ENCODE data around the gene KRT76.

The KRT76 gene

DNA sequence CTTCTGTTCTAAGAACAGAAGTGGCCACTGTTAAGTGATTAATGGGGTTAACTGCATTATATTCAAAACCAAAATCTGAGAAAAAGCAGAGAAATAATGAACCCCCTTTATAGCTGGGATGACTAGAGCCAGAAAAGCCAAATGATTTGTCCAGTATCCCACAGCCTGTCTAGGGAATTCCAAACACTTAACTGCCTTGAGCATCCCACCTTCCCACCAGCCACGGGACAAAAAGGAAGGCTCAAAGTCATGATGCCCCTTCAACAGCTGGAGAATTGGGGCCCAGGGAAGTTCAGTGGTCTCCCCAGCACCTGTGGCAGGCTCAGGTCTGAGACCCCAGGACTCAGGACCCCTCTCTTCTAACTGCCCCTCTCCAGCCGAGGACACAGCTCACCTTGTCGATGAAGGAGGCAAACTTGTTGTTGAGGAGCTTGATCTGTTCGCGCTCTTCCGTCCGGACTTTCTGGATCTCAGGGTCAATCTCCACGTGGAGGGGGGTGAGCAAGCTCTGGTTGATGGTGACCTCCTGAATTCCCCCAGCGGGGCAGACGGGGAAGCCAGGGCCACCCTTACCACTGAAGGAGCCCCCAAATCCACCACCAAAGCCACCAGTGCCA, 36.2 kb upstream of the KRT76 start:
- no peak for DNase-seq (ENCODE audit: low spot score)

DNA sequence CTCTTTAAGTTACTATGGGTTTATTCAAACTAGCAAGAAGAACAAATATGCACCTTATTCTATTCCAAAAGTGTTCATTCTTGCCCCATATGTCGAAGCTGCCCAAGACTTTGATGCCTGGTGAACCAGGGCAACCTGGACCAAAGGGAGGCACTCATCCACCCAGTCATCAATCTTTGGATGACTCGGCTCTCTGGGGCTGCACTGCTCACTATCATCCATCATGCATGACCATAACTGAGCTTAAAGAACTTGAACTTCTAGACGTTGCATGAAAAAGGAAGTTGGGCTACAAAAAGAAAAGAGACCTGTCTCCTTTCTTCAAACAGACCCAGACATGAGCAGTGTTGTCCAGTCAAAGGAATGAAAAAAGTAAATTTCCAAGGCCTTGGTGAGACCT, 35.6 kb upstream of the KRT76 start:
- DNase-seq (ENCODE audit: low spot score) = no peak

DNA sequence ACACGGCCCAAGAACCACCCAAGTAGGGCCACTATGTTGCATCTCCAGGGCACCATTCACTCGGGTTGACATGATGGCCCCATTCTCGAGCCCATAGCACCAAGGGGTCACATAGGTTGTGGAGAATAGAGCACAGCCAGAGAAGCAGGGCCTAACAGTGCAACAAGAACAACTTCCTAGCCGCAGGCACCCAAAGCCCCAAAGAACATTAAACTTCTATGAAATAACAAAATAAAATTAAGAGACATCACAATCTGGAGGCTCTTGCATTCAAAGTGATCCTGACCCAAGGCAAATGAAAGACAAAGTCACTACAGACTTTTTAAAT, 34.9 kb upstream of the KRT76 start:
- DNase-seq (ENCODE audit: low spot score) = no peak

DNA sequence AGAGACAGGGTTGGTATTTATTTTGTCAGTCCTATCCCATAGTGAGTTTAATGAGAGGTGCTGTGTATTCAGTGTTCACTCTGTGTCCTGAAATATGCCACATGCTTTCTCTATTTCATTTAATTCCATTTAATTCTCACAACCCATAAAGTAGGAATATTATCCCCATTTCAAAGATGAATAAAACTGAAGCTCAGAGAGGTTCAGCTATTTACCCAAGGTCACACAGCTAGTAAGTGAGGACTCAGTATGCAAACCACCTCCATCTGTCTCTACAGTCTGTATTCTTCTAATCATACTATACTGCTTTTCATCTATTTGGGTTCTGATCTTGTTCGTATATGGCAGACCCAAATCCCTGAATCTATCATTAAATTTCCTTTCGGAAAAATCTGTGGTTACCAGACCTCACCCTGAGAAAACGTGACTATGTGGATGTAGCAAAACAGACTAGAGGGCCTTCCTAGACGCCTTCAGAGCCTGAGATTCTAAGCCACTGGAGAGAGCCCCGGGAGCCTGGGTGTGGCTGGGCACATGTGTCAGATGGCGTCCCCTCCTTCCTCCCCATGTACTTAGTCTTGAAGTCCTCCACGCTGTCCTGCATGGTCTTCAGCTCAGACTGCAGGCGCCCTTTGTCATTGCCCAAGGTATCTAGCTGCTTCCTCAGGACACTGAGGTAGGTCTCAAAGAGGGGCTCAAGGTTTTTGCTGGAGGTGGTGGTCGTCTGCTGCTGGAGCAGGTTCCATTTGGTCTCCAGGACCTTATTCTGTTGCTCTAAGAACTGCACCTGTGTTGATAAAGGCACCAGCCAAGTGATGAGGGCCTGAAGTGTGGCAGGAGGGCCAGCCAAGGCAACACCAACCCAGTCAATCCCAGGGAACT, 34.3 kb upstream of the KRT76 start:
- DNase-seq (ENCODE audit: low spot score) = no peak

DNA sequence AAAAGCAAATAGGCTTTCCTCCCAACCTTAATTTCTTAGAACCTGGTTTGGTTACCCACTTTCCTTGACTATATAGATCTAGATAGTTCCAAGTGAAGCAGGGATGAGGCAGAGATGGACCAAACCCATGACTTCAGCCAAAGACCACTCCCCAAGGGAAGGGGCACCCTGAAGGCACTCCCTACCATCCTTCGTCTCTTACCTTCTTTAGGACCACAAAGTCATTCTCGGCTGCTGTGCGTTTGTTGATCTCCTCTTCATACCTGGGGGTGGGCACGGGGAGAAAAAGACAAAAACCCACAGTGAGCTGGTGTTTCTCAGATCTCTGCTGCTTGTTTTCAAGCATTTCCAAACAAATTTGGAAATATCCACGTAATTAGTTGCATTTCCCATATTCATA, 33.4 kb upstream of the KRT76 start:
- DNase-seq (ENCODE audit: low spot score) = no peak

DNA sequence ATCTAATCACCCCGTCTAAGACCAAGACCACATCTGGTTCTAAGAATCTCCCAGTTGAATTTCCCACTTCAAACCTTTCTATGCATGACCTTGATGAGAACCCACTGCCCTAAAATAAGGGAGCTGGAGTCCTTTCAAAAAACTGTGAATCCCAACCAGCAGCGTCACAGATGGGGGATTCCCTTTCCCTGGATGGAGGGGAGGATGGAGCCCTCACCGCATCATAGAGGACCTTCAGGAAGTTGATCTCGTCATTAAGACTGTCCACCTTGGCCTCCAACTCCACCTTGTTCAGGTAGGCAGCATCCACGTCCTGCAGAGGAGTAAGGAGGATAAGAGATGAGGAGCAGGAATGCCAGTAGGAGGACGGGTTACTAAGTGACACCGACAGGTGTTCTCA, 32.0 kb upstream of the KRT76 start:
- DNase-seq (ENCODE audit: low spot score) = no peak

DNA sequence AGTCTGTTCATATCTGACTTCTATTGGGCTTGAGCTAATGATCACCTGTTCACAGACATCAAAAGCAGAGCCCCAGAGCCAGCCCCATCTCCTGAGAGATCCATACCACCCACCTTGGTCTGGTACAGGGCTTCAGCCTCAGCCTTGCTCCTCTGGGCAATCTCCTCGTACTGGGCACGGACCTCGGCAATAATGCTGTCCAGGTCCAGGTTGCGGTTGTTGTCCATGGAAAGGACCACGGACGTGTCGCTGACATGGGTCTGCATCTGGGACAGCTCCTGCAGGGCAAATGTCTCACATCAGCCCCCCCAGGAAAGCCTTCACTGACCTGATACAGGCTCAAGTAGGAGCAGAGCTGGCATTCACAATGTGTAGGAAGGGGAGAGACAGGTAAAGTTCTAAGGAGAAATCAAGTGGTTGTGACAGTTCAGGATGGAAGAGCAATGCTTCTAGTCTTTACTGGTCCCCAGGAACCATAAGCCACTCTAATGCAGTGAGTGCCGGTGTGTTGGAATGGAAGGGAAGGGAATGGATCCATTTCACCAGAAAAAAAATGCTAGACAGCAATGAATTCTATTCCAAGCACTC, 31.5 kb upstream of the KRT76 start:
- DNase-seq (ENCODE audit: low spot score) = no peak

DNA sequence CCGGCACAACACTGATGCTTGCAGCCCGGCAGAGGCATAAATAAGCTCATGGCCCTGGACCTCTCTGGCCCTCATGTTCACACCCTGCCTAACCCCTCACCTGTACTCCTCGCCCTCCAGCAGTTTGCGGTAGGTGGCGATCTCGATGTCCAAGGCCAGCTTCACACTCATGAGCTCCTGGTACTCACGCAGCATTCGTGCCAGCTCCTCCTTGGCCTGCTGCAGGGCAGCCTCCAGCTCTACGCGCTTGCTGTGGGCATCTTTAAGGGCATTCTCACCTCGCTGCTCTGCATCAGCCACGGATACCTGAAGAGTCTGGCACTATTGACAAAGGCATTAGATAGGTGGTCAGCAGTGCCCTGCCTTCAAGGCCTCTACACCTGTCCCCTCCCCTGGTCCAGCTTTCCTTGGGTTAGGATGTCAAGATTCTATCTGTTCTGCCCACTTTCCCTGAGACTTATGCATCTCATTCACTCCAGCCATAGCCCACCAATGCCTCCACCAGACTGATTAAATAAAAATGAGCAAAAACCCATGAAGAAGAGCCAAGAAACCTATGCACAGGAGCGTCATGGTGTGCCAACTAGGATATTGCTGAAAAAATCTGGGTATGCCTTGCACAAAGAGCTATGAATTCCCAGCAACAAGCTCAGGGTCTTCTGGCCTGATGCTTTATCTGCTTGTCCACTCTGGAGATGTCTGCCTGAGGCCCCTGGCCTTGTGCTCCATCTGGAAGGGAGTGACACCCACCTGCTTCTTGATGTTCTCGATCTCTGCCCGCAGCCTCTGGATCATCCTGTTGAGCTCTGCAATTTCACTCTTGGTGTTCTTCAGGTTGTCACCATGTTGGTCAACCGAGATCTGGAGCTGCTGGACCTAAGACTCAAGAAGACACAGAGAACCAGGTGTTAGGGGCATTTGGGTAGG, 30.7 kb upstream of the KRT76 start:
- no peak for DNase-seq (ENCODE audit: low spot score)

DNA sequence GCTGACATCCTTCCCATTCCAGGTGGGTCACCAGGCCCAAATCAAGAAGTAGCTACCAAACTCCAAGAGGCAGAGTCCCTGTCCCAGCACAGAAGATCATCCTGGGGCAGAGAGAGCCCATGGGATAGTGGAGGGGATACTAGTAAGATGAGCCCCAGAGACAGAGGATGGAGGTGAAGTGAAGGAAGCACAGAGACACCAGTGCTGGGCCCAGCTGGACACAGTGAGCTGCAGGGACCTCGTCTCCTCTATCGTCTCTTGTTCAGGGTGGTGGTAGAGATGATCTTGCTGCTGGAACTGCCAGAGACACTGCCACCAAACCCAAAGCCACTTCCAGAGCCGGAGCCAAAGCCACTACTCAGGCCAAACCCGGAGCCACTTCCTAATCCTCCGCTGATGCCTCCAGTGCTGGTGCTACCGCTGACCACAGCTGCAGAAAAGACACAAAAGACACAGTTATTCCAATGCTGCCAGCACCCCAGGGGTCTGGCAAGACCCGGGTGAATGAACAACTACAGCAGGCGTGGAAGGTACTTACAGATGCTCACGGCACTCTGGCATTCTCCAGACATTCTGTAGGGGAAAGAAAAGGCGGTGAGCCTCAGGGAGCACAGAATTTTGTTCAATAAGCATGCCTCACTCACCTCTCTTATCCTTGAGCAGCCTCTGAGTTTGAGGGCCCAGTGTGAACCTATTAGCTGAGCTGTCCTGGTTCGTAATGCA, 29.8 kb upstream of the KRT76 start:
- DNase-seq (ENCODE audit: low spot score) = no peak

DNA sequence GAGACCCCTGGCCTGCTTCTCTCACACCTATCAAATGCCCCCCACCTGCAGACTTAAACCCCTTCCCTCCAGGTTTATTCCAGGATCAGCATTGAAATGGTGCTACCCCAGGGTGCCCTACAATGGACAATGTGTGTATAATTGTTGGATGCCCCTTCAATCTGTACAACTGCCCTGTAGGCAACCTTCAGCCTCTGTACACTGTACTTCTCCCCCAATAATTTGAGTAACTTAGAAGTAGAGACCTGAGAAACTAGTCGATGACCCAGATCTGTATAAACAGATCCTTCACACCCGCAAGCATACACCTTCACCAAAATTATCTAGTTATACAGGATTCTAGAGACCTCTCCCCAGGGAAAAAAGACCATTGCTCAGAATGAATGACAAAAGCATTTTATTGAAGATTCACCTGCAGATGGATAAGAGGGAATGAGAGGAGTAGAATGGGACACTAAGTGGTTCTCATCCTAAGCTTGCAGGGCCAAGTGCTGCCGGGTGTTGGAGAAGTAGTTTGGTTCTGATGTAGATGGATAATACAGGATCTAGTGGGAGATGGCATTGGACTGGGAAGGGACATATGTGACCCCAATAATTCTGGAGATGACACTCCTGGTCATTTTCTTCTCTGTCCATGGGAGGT, 29.1 kb upstream of the KRT76 start:
- DNase-seq (ENCODE audit: low spot score) = no peak

DNA sequence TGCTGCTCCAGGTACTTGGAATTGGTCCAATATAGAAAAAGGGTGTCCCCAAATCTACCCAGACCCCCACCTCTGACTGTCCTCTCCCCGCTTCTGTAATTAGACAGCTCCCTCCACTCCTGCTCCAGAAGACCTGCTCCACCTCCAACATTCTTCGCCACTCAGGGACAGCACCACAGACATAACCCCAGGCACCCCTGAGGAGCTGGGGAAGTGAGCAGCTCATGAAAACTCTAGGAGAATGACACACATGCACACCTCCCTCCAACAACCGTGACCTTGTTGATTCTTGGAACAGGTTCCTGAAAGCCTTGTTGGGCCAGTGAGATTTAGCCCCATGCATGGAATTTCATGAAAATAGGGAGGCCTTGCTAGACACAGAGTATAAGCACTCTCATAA, 28.6 kb upstream of the KRT76 start:
- no peak for DNase-seq (ENCODE audit: low spot score)

DNA sequence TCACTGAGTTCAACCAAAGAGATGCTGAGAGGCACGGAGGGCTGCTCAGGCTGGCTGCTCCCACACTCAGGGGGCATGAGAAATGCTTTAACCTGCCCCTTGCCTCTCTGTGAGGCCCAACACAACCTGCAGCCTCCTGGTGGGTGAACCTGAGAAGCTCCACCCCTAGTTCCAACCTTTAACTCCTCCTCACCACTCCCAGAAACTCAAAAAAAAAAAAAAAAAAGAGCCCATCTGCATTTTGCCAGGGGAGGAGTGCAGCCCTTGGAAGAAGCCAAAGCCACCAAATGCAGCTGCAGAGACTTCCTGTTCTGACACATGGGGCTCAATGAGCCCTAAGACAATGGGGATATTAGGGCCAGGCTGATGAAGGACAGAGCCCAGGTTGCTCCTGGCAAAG, 27.9 kb upstream of the KRT76 start:
- no peak for DNase-seq (ENCODE audit: low spot score)

DNA sequence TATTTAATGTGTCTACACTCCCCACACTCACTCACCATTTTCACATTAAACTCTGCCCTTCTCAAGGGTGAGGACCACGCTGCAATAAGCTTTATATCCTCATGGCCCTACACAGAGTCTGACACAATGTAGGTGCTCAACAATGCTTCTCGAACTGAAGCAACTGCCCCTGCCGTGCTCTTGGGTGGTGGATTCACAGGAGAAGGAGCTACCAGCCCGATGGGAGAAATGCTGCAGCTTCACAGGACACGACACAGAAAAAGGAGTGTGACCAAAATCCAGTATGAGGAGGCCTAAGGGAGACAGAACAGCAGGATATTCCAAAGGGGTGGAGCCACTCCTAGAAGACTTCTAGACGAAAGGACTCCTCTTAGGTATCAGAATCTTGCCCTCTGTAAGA, 25.3 kb upstream of the KRT76 start:
- DNase-seq (ENCODE audit: low spot score) = no peak

DNA sequence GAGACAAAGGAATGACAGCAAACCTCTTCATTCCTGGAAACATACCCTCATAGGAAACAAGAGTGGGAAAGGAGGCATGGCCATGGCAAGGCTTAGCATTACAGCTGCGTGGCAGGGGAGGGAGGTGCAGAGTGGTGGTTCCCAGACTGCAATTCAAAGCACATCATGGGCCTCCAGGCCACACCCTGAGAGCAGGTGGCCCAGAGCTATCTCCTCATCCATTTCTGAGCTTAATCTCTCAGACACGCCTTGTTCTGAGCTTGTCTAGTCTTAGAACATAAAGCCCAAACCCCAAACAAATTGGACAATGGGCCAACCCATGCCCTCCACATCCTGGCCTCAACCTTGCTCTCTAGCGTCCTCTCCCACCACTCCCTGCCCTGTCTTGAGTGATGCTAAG, 24.6 kb upstream of the KRT76 start:
- DNase-seq (ENCODE audit: low spot score) = no peak

DNA sequence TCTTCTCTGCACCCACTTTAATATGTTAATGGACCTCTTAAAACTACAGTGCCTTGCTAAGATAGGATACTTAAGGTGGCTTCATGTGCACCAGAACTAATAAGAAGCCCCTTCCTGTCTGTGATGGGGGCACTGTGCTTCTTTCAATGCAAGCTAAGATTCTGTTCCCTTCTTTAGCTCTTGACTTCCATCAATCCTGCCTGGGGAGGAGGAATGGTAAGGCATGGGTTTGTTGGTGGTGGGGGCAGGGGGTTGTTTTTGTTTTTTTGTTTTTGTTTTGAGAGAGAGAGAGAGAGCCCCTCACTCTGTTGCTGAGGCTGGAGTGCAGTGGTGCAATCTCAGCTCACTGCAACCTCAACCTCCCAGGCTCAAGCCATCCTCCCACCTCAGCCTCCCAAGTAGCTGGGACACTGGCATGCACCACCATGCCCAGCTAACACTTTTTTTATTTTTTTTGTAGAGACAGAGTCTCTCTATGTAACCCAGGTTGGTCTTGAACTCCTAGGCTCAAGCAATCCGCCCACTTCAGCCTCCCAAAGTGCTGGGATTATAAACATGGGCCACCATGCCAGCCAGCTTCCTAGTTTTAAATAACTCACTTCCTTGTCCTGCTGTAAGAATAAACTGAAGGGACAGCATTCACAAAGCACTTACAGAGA, 23.2 kb upstream of the KRT76 start:
- DNase-seq (ENCODE audit: low spot score) = no peak

DNA sequence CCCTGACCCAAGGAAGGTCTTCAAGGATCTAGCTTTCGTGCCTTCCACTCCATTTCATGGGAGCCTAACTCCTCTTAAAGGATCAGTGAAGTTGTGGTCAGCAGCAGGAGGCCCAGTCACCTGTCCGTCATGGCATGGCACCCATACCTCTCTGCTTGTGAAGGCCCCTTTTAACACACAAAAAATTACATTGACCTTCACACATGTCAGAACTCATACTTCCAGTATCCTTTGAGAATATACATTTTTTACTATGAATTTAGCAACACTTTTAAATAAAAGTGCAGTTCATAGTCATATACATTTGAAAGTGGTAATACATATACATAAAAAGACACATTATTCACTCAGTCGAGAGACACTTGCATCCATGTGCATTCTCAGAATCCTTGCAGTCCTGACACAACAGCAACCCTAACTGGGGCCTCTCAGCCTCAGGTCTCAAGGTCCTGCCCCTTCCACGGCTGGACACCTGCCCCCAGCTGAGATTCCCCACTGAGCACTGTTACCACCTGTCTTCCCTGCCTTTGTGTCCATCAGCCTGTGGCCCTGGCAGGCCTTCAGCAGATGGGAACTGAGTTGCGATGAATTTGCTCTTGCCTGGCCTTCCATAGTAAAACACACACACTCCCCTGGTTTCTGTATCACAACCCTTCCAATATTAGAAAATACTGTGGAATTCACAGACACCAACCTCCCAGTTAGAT, 22.5 kb upstream of the KRT76 start:
- DNase-seq (ENCODE audit: low spot score) = no peak

DNA sequence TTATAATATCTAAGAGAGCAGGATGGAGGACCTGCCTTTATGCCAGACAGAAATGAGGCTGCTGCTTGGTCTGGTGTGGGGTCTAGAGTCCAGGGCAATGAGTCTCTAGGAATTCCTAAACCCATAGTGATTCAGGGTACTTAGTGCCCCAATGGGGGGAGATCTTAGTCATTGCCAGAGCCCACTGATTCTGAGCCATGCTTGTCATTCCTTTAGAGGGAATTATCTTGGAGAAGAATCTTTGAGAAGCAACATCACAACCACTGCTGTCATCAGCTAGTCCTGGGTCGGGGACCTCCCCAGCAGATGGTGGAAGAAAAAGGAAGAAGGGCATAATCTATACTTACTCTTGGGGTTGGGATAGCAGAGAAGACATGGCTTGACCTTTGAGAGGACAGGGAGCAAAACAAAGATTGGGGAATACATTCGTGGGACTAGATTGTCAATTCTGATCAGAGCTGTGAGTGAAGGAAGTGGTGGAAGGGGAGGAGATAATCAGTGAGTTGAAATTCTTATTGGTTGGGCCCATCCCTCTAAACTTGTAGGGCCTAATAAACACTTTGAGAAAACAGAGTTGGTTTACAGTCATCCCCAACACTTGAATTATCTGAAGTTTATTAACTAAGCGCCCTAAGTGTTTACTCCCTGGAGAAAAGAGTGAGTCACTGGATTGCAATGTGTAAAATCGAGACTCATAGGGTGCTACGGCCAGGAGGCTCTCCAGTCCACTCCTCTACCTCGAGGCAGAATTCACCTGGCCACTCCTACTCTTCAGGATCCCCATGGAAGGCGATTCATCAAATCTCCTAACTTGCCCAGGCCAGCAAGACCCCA, 21.7 kb upstream of the KRT76 start:
- no peak for DNase-seq (ENCODE audit: low spot score)

DNA sequence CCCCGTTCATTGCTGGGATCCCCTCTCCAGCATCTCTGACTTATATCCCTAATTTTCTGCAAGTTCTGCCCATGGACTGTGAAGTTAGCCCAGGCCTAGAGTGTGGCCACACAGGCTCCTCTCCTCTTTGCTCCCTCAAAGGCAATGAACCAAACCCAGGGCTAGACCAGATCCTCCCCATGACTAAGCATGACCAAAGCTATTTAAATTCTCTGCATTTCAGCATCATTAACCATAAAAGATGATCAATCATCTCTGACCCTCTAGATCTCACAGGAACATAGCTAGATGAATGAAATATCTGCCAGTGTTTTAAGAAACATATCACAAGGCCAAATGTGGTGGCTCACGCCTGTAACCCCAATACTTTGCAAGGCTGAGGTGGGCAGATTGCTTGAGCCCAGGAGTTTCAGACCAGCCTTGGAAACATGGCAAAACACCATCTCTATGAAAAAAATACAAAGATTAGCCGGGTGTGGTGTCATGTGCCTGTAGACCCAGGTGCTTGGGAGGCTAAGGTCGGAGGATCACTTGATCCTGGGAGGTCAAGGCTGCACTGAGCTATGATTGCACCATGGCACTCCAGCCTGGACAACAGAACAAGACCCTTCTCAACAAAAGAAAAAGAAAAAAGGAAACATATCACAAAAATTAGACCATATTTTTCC, 21.0 kb upstream of the KRT76 start:
- no peak for DNase-seq (ENCODE audit: low spot score)

DNA sequence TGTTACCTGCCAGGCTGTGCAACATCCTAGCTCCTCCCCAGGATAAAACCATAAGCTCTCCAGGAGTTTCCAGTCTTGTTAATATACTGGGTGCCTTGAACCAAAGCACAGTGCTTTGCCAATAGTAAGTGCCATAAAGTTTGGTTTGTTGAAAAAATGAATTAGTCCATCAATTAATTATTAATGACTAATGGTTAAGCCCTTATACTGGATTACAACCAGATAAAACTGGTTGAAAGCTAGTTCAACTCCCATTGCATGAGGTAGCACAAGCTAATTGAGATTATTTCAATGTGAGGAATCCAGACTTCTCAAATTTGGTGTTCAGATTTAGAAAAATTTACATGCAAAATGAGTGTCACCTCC, 20.4 kb upstream of the KRT76 start:
- DNase-seq (ENCODE audit: low spot score) = no peak

Measured in pons (tissue), 1 donor.